SH-SY5Y (cell line): Measurements from ENCODE around the gene AGPAT3.

Experiments used
- GATA2 ChIP-seq: IDR thresholded peaks from 2 replicates; pipeline ENCODE4 v1.6.1; 2011; ENCODE audit warnings: mild to moderate bottlenecking, low read depth, low read length
- GATA3 ChIP-seq: IDR thresholded peaks from 2 replicates; pipeline ENCODE4 v1.6.1; 2011; ENCODE audit warnings: low read depth, mild to moderate bottlenecking, low read length, moderate library complexity

GRCh38 chr21:43902441-43902840 lies 37.4 kb downstream of the AGPAT3 start:
- TF ChIP-seq GATA2 = no peak
- TF ChIP-seq GATA3 = no peak
